IPS DF 4.7 (cell line): Measurements from ENCODE around the gene PNO1.
A peak's percentile ranks its signal among the peaks of the same experiment; 100 is the strongest.

ENCODE experiments used
- DNase-seq: peaks from one replicate; pipeline ENCODE4 v3.0.0-alpha.2; 2013; ENCODE audit warnings: low spot score; ENCODE audit errors: extremely low read depth

The PNO1 gene

GRCh38 chr2:68193787-68194372 is 36.2 kb downstream of the PNO1 start:
- no peak for DNase-seq

- DNase-seq, result no peak
Observed at GRCh38 chr2:68195096-68195495, 37.4 kb downstream of the PNO1 start.

GRCh38 chr2:68196120-68196716 is 38.5 kb downstream of the PNO1 start:
- DNase-seq, result no peak

GRCh38 chr2:68200157-68200787 is 42.6 kb downstream of the PNO1 start:
- DNase-seq, result no peak

GRCh38 chr2:68203587-68203986 is 45.9 kb downstream of the PNO1 start:
- no peak for DNase-seq

GRCh38 chr2:68206793-68207192 is 49.1 kb downstream of the PNO1 start:
- DNase-seq, result no peak

- no peak for DNase-seq
Observed at GRCh38 chr2:68214381-68214780, 56.7 kb downstream of the PNO1 start.

GRCh38 chr2:68216454-68217310 is 59.0 kb downstream of the PNO1 start:
- DNase-seq, result no peak

GRCh38 chr2:68217729-68218128 is 60.0 kb downstream of the PNO1 start:
- DNase-seq, result no peak

GRCh38 chr2:68218343-68218901 is 60.7 kb downstream of the PNO1 start:
- no peak for DNase-seq

- DNase-seq, result no peak
Observed at GRCh38 chr2:68222287-68222686, 64.6 kb downstream of the PNO1 start.

- no peak for DNase-seq
Observed at GRCh38 chr2:68223419-68223818, 65.7 kb downstream of the PNO1 start.

GRCh38 chr2:68225119-68225632 is 67.5 kb downstream of the PNO1 start:
- DNase-seq, result peak; percentile 5
